Measurements from ENCODE around the gene GDPD5.

Gene GDPD5

GRCh38 chr11:75536786-75537641, 11.3 kb upstream of the GDPD5 start:
- no peak for DNase-seq (ENCODE audit: low spot score)

- DNase-seq (ENCODE audit: low spot score) = no peak
Measured at GRCh38 chr11:75535071-75535470, 9.3 kb upstream of the GDPD5 start.

- no peak for DNase-seq (ENCODE audit: low spot score)
Measured at GRCh38 chr11:75534259-75535069, 8.7 kb upstream of the GDPD5 start.

GRCh38 chr11:75533896-75534258, 8.1 kb upstream of the GDPD5 start:
- DNase-seq (ENCODE audit: low spot score) = no peak

GRCh38 chr11:75532200-75533048, 6.7 kb upstream of the GDPD5 start:
- peak; percentile 82 for DNase-seq (ENCODE audit: low spot score)

- no peak for DNase-seq (ENCODE audit: low spot score)
Measured at GRCh38 chr11:75531325-75531724, 5.6 kb upstream of the GDPD5 start.

- DNase-seq (ENCODE audit: low spot score) = no peak
Measured at GRCh38 chr11:75530577-75530976, 4.8 kb upstream of the GDPD5 start.

DNA sequence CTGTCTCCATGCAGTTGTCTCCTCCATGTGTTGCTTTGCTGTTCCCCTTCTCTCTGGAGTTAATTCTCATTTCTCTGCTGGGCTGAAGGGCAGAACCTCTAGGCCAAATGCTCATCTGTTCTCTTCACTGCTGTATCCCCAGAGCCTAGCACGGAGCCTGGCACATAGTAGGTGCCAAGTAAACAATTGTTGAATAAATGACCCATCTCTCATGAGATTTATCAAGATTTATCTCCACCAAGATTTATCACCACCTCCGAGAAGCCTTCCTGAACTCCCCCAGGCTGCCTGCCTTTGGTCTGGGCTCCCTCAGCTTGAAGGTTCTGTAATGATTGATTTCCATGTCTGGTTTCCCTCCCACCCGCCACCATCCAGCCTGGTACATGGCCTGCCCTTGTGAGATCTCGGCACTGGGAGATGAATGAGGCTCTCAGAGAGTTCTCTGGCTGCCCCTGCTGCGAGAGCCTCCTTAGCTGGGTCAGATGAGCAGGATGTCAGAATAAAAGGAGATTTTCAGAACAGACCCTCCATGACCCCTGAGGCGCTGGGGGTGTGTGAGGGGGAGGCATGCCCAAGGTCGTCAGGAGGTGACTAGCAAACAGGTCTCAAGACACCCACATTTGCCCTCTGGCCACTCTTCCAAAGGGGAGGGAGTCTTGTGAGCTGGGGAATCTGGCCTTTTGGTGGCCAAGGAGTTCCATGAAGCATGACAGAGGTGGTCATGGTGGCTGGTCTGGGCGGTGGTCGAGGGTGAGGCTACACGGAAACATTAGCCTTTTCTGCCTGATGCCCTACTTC, 2.4 kb upstream of the GDPD5 start:
- no peak for DNase-seq (ENCODE audit: low spot score)

DNA sequence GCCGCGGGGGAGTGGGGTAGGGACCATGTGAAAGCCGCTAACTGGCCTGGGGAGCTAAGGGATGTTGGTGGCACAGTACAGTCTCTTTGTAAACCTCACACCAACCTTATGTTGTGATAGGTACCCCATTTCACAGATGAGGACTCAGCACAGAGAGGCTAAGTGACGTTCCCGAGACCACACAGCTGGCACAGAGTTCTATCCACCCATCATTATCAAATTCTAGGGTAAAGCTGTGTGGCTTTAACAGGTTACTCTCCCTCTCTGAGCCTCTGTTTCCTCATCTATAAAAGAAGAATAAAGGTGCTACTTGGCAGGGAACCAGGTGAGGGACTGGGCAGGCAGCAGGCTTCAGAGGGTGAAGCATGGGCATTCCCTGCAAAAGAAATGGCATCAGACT, 1.4 kb upstream of the GDPD5 start:
- DNase-seq (ENCODE audit: low spot score) = no peak

GRCh38 chr11:75526192-75526541, 426 bp upstream of the GDPD5 start:
- no peak for DNase-seq (ENCODE audit: low spot score)

- peak; percentile 60 for DNase-seq (ENCODE audit: low spot score)
Measured at GRCh38 chr11:75524665-75525432, 892 bp downstream of the GDPD5 start.

DNA sequence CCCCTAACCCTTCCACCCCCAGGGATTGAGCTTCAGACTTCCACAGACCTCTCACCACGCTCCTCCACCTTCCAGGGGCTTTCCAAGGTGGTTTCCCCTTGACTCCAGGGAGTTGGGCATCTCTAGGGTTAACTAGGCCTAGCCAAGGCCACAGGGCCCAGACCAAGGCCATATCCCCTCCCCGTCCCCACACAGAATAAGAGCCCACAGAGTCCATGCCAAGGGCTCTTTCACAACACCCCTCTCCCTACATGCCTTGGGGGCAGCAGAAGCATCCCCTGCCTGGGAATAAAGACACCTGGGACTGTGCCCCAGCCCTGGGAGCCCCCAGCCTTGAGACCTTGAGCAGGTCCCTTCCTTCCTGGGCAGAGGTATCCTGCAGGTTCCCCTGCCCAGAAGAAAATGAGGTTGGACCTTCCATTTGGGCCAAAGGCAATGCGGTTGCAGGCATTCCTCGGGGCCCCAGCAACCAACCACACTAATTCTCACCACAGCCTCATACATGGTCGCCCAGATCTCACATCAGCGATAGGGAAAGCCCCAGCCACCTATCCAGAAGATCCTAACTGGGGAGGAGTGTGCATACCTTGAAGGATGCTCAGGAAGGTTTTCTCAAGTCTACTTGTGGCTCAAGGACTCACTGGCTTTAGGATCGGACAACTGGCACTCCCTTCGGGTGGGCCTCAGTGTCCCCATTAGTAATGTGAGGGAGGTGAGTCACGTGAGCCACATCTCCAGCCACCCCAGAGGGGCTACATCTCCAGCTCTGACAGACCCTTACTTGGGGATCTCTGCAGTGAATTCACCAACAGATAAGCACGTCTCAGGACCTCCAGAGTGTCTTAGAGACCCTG, 1.7 kb downstream of the GDPD5 start:
- no peak for DNase-seq (ENCODE audit: low spot score)

- no peak for DNase-seq (ENCODE audit: low spot score)
Measured at GRCh38 chr11:75523189-75523588, 2.6 kb downstream of the GDPD5 start.

- DNase-seq (ENCODE audit: low spot score) = no peak
Measured at GRCh38 chr11:75522286-75523044, 3.3 kb downstream of the GDPD5 start.

GRCh38 chr11:75520688-75521087, 5.1 kb downstream of the GDPD5 start:
- DNase-seq (ENCODE audit: low spot score) = no peak

DNA sequence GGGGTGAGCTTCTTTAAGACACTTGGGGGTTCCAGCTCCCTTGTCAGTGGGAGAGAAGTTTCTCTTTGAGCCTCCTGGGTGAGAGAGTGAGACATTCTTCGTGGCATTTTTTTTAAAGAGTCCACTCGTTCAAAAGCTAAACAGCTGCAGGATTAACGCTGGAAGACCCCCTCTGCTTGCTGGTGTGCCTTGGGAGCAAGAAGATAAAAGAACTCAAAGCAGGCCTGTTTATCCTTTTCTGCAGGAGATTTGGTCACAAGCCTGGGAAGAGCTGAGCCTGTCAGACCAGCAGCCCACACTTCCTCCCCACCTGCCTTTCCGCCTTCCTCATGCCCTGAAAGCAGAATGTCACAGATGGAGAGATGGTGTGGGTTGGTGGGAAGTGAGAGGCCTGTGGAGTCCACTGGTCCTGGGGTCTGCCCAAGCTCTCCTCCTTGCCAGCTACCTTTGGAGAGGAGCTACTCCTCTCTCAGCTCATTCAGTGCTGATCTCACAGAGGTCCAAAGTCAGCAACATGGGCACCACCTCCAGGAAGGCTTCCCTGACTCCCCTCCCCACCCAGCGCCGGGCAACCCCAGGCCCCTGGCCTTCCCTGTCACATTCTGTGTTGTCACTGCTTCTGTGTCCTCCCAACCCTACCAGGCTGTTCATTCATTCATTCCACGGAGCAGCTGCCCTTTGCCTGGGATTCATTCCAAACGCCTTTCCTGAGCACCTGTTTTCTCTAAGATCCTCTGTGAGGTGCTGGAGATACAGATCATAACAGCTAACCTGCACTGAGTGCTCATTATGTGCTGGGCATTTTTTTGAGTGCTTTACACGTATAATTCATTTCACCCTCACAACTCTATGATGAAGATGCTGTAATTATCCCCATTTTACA, 6.7 kb downstream of the GDPD5 start:
- no peak for DNase-seq (ENCODE audit: low spot score)

GRCh38 chr11:75518204-75518549, 7.6 kb downstream of the GDPD5 start:
- DNase-seq (ENCODE audit: low spot score) = no peak

GRCh38 chr11:75516886-75517285, 8.9 kb downstream of the GDPD5 start:
- DNase-seq (ENCODE audit: low spot score) = no peak

Data from iPS-NIHi11 (cell line).